NCI-H2196 (cell line): ENCODE data around the gene ARG1.
"Not testable (repeated sequence)": the region's sequence is repeated elsewhere in the genome, so short reads cannot be mapped to it uniquely, and the experiment has no call there.

Experiments used
- DNase-seq: peaks from one replicate; lab custom pipeline; 2025; ENCODE audit not compliant: unreplicated experiment; lab: John Stamatoyannopoulos, UW

Gene ARG1

DNA sequence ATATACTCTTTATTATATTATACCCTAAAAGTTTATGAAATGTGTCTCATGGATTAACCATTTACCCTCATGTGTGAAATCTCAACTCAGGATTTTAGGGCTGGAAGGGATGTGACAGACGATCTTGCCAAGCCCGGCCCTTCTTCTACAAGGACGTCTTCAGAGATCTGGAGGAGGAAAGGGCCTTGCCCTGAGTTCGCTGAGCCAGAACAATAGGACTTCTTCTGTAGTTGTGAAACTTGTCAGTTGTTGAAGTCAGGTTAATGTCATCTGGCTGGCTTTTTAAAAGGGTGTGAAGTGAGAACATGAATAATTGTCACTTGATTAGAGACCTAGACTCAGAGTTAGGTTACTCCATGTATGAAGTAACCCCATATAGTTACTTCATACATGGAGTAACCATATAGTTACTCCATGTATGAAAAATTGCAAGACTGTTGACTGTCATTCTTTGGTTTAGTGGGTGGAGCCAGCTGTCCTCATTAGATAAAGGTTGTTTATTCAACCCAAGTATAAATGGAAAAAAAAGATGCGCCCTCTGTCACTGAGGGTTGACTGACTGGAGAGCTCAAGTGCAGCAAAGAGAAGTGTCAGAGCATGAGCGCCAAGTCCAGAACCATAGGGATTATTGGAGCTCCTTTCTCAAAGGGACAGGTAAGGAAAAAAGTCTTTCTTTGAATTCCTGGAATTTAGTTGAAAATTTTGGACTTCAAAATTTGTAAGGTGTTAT is at the start of gene ARG1:
Gene ARG1 (plus strand): TSS at position 541 of the 730 bp plus-strand sequence. CDS start 57 bp downstream, at position 598.
- DNase-seq = no peak

GRCh38 chr6:131523988-131524673 is 48.9 kb upstream of the ARG1 start:
- DNase-seq = no peak

GRCh38 chr6:131524695-131525336 is 48.2 kb upstream of the ARG1 start:
- DNase-seq = no peak

- not testable (repeated sequence) for DNase-seq
Measured at GRCh38 chr6:131530936-131531335, 42.1 kb upstream of the ARG1 start.

- not testable (repeated sequence) for DNase-seq
Measured at GRCh38 chr6:131531681-131532080, 41.3 kb upstream of the ARG1 start.

DNA sequence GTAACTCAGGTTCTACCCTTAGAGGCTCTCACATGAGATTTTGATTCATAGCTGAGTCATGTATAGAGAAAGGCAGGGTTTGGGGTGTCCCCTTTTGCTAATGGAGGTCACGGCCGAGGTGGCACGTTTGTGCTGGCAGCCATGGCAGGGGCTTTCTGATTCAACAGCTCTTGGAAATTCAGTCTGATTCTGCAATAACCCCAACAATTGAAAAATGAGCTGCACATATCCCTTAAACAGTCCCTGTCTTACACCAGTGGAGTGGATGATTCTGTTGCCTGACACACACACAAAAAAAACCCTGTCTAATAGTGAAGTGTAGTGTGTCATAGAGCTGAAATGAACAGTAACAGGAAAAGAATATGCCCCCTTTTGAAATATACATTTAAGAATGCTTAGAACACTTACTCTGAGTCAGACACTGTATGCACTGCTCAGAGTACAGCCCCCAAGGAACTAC is 40.4 kb upstream of the ARG1 start:
- no peak for DNase-seq

- DNase-seq = not testable (repeated sequence)
Measured at GRCh38 chr6:131538615-131539014, 34.4 kb upstream of the ARG1 start.

GRCh38 chr6:131545317-131545716 is 27.7 kb upstream of the ARG1 start:
- no peak for DNase-seq

GRCh38 chr6:131547488-131547887 is 25.5 kb upstream of the ARG1 start:
- no peak for DNase-seq

DNA sequence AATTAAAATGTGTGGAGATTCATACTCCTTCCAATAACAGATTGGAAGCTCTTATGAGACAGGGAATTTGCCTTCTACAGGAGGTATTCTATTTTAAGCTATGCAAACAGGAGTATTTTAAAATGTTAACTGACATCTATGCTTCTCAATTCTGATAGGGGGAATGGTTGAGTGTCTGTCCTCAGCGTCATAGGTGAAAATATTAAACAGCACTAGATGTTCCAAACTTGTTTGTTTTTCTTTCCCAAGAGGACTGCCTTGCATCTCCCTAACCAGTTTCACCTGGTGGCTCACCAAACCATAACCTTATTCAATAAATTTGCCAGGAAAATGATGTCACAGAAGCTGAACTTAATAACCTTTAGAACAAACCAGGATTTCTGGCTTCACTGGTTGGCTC is 24.6 kb upstream of the ARG1 start:
- no peak for DNase-seq

DNA sequence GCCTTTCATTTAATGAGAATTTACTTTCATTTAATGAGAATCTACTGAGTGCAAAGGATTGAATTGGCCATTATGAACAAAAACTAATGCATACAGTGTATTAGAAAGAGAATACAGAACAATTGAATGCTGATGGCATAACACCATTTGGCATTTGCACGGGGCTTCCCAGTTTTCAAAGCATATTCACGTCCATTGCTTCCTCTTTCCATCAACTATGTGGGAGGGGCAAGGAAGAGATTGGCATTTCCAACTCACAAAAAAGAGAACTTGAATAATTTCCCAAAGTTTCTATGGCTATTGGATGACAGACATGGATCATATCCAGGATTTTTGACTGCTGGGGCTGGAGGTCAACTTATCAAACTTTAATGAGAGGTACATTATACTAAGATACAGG is 23.2 kb upstream of the ARG1 start:
- DNase-seq = no peak

GRCh38 chr6:131551902-131552301 is 21.1 kb upstream of the ARG1 start:
- DNase-seq = no peak

GRCh38 chr6:131552572-131552971 is 20.5 kb upstream of the ARG1 start:
- DNase-seq = no peak

DNA sequence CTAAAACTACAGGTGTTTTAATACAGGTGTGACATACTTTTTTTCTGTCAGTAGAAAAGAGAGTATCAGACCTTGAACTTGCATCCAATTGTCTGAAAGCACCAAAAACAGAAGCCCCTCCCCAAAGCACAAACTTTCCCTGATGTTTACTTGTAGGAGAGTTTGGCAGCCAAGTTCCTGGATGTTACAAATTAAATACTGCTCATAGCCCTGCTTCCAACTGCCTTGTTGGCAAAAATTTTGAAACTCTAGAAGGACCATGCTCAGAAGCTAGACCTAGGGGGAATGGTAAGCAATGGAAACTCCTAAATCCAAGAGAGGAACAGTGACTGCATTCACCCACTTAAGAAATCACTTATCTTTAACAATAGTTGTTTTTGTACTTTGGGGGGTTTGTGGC is 17.0 kb upstream of the ARG1 start:
- no peak for DNase-seq

GRCh38 chr6:131558922-131559321 is 14.1 kb upstream of the ARG1 start:
- DNase-seq = no peak

- no peak for DNase-seq
Measured at GRCh38 chr6:131561925-131562707, 10.9 kb upstream of the ARG1 start.

GRCh38 chr6:131565056-131565455 is 8.0 kb upstream of the ARG1 start:
- no peak for DNase-seq

GRCh38 chr6:131568726-131569125 is 4.3 kb upstream of the ARG1 start:
- no peak for DNase-seq

DNA sequence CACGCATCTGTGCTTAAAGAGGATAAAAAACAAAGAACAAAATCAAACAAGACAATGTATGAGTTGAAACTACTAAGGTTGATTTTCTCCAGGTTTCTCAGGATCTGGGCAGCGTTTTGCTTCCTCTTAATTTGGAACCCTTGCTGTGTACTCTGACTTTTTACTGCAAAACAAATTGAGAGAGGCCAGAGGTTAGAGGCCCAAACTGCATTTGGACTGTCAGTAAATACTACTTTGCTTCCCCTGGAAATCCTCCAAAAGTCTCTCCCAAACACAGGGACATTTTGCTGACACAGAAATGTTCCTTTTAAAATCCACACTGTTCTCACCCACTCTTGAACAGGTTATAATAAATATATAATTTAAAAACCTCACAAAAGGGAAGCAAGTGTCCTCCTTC is 1.1 kb downstream of the ARG1 start:
- no peak for DNase-seq

DNA sequence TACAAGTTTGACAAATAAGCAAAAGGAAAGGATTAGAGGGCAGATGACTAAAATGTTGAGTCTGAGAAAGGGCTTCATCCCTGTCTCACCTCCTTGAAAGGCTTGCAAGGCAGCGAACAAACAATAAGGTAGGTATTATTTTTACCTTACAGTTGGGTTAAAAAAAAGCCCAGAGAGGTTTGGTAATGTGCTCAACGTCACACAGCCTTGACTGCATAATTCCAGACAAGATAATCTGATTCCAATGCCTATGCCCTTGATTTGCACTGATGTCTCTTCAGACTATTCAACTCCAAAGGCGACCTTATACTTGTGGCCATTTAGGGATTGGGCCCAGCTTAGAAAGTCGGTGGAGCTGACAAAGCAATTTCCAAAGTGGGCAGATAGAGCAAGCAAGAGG is 1.7 kb downstream of the ARG1 start:
- no peak for DNase-seq

GRCh38 chr6:131575834-131576478 is 2.9 kb downstream of the ARG1 start:
- DNase-seq = no peak
